Type B pancreatic cell (in vitro differentiated cells): Measurements from ENCODE around the gene ESPN. TPM values are rescaled to one million over a fixed set of nuclear protein-coding genes. Genes with fewer than 3 reads are reported as not detected.

Source experiments
- DNase-seq: peaks from one replicate; pipeline ENCODE4 v3.0.0; 2021; ENCODE audit warnings: mixed read lengths; ENCODE audit not compliant: unreplicated experiment; ENCODE audit errors: extremely low spot score
- H3K27ac Mint-ChIP-seq: 2 replicates; pipeline ENCODE4 v1.8.0; 2021; ENCODE audit warnings: mild to moderate bottlenecking, mixed read lengths
- H3K27me3 Mint-ChIP-seq: 2 replicates; pipeline ENCODE4 v1.8.0; 2021; ENCODE audit warnings: mixed read lengths
- H3K36me3 Mint-ChIP-seq: 2 replicates; pipeline ENCODE4 v1.8.0; 2021; ENCODE audit warnings: mixed read lengths
- H3K4me1 Mint-ChIP-seq: one replicate; pipeline ENCODE4 v1.8.0; 2021; ENCODE audit warnings: mixed read lengths; ENCODE audit not compliant: unreplicated experiment
- H3K4me3 Mint-ChIP-seq: 2 replicates; pipeline ENCODE4 v1.8.0; 2021; ENCODE audit warnings: mild to moderate bottlenecking, mixed read lengths
- H3K9me3 Mint-ChIP-seq: 2 replicates; pipeline ENCODE4 v1.8.0; 2021; ENCODE audit warnings: mixed read lengths
- CTCF ChIP-seq: fragments of 200-600 bp; sonication (generic); conservative IDR thresholded peaks from 2 replicates; pipeline ENCODE4 v1.5.0; 2021; ENCODE audit warnings: antibody characterized with exemption, mild to moderate bottlenecking
- total RNA-seq: library from RNA; stranded (reverse); gene quantifications from 2 replicates; pipeline ENCODE4 v1.2.1, GENCODE V29; 2021; ENCODE audit warnings: low replicate concordance

The ESPN gene
- total RNA-seq, 1 donor from 2014 or later: 13.8 TPM

- DNase-seq: no peak
- Mint-ChIP-seq H3K36me3 (no peaks in the 10 kb centered on the region), H3K4me3 (no peak overlapping the region), H3K27me3 (peaks cover 5% of the 10 kb centered on the region), H3K27ac (no peak overlapping the region), H3K9me3 (no peaks in the 10 kb centered on the region), H3K4me1 (peaks cover 14% of the 10 kb centered on the region)
- no peak for TF ChIP-seq CTCF
Observed at GRCh38 chr1:6503884-6504602, 79.5 kb downstream of the ESPN start.

DNA sequence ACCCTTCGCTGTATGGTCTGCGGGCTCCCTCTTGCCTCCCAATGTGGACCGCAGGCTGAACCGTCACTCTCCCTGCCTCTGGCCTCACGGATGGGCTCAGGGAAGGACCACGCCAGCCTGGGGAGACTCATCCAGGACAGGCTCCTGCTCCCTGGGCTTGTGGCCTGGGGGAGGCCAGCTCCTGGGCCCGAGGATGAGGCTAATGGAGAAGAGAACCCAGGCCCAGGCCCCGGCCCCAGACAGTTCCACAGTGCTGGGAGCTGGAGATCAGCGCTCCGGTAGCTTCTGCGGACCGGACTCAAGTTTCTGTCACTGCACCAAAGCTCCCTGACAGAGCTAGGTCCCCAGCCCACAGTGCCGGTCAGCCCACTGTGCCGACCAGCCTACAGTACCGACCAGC is 80.3 kb downstream of the ESPN start:
- H3K27me3 Mint-ChIP-seq: peaks cover 5% of the 10 kb centered on the region
- peaks cover 14% of the 10 kb centered on the region for H3K4me1 Mint-ChIP-seq
- no peak for DNase-seq
- no peaks in the 10 kb centered on the region for H3K36me3 Mint-ChIP-seq
- no peak for TF ChIP-seq CTCF
- H3K27ac Mint-ChIP-seq: no peak overlapping the region
- no peaks in the 10 kb centered on the region for H3K9me3 Mint-ChIP-seq
- H3K4me3 Mint-ChIP-seq: no peak overlapping the region

- TF ChIP-seq CTCF: no peak
- H3K27ac Mint-ChIP-seq: no peak overlapping the region
- H3K9me3 Mint-ChIP-seq: no peaks in the 10 kb centered on the region
- peaks cover 14% of the 10 kb centered on the region for H3K4me1 Mint-ChIP-seq
- H3K36me3 Mint-ChIP-seq: no peaks in the 10 kb centered on the region
- H3K27me3 Mint-ChIP-seq: peaks cover 5% of the 10 kb centered on the region
- no peak for DNase-seq
- no peak overlapping the region for H3K4me3 Mint-ChIP-seq
Observed at GRCh38 chr1:6505367-6506209, 81.0 kb downstream of the ESPN start.

DNA sequence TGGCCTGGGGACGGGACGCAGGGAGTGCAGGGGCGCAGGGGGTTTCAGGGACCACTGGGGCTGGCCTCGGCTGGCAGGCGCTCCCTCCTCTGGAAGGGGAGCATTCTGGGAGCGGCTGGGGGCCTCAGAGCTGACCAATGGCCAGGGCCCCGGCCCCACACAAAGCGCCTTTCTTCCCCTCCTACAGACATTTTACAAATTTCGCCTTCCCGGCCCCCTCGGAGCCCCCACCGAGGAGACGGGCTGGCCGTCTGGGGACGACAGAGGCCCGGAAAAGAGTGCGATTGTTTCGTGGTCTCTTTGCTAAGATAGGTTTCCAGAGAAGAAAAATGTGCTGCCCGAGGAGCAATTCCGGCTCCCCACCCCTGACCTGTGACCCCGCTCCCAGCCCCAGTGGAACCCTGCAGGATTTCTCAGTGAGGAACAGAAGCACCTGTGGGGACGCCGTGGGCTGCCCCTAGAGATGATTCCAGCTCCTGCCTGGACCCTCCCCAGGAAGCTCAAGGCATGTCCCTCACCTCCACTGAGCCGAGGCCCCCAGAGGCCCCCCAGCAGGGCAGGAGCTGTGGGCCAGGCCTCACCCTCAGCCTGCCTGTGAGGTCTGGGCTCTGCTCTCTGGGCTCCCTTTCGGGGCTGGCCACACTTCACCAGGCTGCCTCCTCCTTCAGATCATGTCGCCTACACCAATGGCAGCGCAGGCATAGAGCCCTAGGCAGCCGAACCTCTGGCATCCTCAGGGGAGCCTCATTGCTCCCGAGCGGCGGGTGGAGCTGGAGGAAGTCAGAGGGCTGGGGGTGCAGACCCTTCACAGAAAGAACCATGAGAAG is 81.8 kb downstream of the ESPN start:
- H3K27me3 Mint-ChIP-seq: peaks cover under 1% of the 10 kb centered on the region
- peaks cover 9% of the 10 kb centered on the region for H3K4me1 Mint-ChIP-seq
- TF ChIP-seq CTCF: no peak
- H3K36me3 Mint-ChIP-seq: no peaks in the 10 kb centered on the region
- H3K4me3 Mint-ChIP-seq: no peak overlapping the region
- no peak for DNase-seq
- H3K9me3 Mint-ChIP-seq: no peaks in the 10 kb centered on the region
- H3K27ac Mint-ChIP-seq: no peak overlapping the region

GRCh38 chr1:6507037-6507428 is 82.5 kb downstream of the ESPN start:
- H3K27me3 Mint-ChIP-seq: no peaks in the 10 kb centered on the region
- DNase-seq: no peak
- no peak overlapping the region for H3K27ac Mint-ChIP-seq
- no peaks in the 10 kb centered on the region for H3K36me3 Mint-ChIP-seq
- peaks cover 12% of the 10 kb centered on the region for H3K4me1 Mint-ChIP-seq
- no peak overlapping the region for H3K4me3 Mint-ChIP-seq
- H3K9me3 Mint-ChIP-seq: no peaks in the 10 kb centered on the region
- TF ChIP-seq CTCF: no peak
